ENCODE measurements around the gene GNG12. TPM values are rescaled to one million over a fixed set of nuclear protein-coding genes. Genes with fewer than 3 reads are reported as not detected.

The GNG12 gene
- total RNA-seq, 2 donors from 2014 or later, result 77.1 to 131 TPM

DNA sequence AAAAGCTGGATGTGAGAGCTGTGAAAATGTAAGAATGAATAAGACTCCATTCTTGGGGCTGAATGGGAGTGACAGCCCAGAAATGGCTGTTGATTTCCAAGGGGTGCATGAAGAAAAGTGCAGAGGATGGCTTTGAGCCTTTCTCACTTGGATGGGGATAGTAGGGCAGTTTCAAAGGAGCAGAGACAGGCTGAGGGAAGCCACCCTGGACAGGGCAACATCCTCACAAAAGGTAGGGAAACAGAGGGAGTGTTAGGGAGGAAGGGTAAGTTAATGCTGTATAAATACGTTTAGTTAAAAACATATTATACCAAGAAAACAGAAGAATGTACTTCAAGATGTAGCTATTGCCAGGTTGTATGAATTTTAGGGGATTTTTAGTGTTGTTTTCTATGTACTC is 110.1 kb downstream of the GNG12 start:
- no peaks in the 10 kb centered on the region for H3K9me3 ChIP-seq
- no peaks in the 10 kb centered on the region for H3K27me3 ChIP-seq
- intact Hi-C loops (cut with DNase I), result loop anchor here (5.0 kb wide), 1 partner anchor 499 kb away; no protein-coding TSS in a partner anchor
- H3K4me1 ChIP-seq, result no peaks in the 10 kb centered on the region
- no peak overlapping the region for H3K9ac ChIP-seq (ENCODE audit: low read depth in 2 of 2, low read length in 2 of 2)
- no peak for DNase-seq
- no peaks in the 10 kb centered on the region for H3K36me3 ChIP-seq
- TF ChIP-seq, protein P1, sequence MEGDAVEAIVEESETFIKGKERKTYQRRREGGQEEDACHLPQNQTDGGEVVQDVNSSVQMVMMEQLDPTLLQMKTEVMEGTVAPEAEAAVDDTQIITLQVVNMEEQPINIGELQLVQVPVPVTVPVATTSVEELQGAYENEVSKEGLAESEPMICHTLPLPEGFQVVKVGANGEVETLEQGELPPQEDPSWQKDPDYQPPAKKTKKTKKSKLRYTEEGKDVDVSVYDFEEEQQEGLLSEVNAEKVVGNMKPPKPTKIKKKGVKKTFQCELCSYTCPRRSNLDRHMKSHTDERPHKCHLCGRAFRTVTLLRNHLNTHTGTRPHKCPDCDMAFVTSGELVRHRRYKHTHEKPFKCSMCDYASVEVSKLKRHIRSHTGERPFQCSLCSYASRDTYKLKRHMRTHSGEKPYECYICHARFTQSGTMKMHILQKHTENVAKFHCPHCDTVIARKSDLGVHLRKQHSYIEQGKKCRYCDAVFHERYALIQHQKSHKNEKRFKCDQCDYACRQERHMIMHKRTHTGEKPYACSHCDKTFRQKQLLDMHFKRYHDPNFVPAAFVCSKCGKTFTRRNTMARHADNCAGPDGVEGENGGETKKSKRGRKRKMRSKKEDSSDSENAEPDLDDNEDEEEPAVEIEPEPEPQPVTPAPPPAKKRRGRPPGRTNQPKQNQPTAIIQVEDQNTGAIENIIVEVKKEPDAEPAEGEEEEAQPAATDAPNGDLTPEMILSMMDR (IDR thresholded peaks at IDR 0.05), result no peak
- H3K27ac ChIP-seq, result no peak overlapping the region
- H3K4me3 ChIP-seq, result no peak overlapping the region

DNA sequence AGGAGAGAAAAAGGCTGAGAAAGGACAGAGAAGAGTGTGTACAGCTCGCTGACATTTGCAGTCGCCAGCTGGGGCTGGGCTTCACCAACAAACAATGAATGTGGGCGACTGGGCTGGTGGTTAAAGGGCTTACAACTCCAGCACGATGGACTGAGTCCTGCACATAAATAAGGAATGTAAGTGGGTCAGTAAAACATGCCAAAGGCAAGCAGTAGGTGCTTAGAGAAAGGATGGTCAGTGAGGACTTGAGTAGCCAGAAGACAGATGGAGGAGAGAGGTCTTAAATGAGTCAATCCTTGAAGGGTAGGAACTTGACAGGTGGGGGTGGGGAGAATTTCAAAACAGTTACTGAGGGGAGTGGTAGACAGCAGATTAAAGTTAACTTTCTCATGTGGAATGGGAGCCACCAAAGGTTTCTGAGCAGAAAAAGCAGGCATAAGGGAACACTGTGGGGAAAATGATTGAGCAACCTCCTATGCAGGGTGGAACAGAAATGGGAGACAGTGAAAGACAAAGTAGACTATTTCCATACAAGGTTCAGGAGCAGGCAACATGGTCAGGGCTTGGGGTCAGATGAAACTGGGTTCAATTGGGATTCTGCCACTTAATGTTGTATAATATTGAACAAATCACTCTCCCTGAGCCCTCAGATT is 110.8 kb downstream of the GNG12 start:
- no peak overlapping the region for H3K27ac ChIP-seq
- no peaks in the 10 kb centered on the region for H3K27me3 ChIP-seq
- no peaks in the 10 kb centered on the region for H3K4me1 ChIP-seq
- no peak overlapping the region for H3K4me3 ChIP-seq
- no peak overlapping the region for H3K9ac ChIP-seq (ENCODE audit: low read depth in 2 of 2, low read length in 2 of 2)
- intact Hi-C loops (cut with DNase I), result loop anchor here (5.0 kb wide), 1 partner anchor 500 kb away; no protein-coding TSS in a partner anchor
- TF ChIP-seq, protein P1 (IDR thresholded peaks at IDR 0.05), result no peak
- no peak for DNase-seq
- no peaks in the 10 kb centered on the region for H3K9me3 ChIP-seq
- no peaks in the 10 kb centered on the region for H3K36me3 ChIP-seq

DNA sequence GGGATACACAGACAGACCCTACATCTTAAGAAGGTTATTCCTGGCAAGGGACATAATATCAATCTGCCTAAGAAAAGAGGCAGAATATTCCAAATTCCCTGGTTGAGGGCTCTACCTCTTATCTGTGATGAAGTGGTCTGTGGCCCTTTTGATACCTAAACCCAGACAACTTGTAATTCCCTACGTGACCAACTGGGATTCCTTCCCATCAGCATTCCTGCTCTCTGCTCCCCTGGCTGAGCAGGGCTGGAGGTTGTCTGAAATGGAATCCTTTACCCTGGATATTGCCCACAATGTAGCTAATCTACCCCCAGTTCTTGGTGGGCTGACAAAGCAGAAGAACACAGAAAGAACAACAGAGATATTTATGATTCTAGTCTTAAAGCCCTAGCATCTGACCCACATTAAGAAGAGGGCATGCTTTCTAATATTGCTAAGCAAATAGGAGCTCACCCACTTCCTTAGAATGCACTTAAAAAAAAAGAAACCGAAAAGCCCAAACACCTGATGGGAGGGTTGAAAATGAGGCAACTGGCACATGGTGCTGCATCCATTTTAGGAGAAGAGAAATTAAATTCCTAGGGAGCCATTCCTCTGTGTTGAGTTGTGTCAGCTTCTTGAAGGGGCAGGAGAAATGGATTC is 111.5 kb downstream of the GNG12 start:
- no peaks in the 10 kb centered on the region for H3K4me1 ChIP-seq
- TF ChIP-seq, protein P1 (IDR thresholded peaks at IDR 0.05), result no peak
- DNase-seq, result no peak
- H3K9ac ChIP-seq (ENCODE audit: low read depth in 2 of 2, low read length in 2 of 2), result no peak overlapping the region
- no peak overlapping the region for H3K4me3 ChIP-seq
- H3K9me3 ChIP-seq, result no peaks in the 10 kb centered on the region
- no peaks in the 10 kb centered on the region for H3K36me3 ChIP-seq
- no peak overlapping the region for H3K27ac ChIP-seq
- intact Hi-C loops (cut with DNase I), result loop anchor here (5.0 kb wide), 1 partner anchor 501 kb away; no protein-coding TSS in a partner anchor
- no peaks in the 10 kb centered on the region for H3K27me3 ChIP-seq

DNA sequence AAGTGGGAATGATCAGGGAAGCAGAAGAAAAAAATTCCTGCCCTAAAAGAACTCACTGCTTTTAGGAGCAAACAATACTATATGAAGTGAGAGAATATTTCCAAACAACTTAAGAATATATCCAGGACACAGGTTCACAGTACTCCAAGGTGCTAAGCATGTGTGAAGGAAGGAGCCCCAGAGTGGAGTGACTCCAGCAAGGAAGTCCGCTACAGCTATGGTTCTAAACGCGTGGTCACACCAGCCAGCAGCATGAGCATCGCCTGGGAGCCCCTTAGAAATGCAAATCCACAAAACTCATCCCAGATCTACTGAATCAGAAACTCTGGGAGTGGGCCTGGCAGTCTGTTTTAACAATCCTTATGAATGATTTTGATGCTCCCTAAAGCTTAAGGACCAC is 112.2 kb downstream of the GNG12 start:
- Histone ChIP-seq H3K27ac (no peak overlapping the region), H3K27me3 (no peaks in the 10 kb centered on the region), H3K9me3 (no peaks in the 10 kb centered on the region), H3K36me3 (no peaks in the 10 kb centered on the region), H3K4me3 (no peak overlapping the region), H3K9ac (ENCODE audit: low read depth in 2 of 2, low read length in 2 of 2) (no peak overlapping the region), H3K4me1 (no peaks in the 10 kb centered on the region)
- DNase-seq, result no peak
- intact Hi-C loops (cut with DNase I), result loop anchor here (5.0 kb wide), 1 partner anchor 501 kb away; no protein-coding TSS in a partner anchor
- TF ChIP-seq, protein P1 (IDR thresholded peaks at IDR 0.05), result no peak

DNA sequence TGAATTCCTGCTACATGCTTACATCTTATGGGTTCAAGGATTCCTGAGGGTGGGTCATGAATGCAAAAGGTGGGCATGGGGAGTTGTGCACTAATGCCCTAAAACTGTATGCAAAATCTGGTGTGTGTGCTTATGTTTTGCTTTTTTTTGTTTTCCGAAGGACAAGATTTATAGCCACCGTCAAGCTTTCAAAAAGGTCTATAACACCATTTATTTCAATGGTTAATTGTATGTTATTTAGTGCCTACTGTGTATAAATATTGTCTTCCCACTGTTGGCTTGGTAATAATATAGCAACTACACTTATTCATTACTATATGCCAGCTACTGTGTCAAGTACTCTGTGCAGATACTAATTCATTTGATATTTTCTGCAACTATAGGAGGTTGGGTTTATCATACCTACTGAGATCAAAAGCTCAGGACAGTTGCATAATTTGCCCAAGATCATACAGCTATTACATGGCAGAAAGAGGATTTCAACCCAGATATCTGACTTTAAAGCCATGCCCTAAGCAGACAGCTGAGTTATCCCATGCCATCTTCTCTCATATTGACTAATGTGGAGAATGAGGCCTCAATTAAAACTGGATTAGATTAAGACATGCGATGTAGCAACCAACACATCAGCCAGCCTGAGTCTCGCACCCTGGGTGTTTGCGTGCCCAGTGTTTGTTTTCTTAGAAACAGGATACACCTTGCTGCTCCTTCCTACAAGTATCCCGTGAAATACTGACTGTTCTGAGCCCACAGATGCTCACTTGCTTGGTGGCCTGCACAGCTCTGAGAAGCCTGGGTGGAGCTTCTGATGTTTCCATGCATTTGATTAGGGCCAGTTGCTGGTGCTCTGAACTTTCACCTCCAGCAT is 113.7 kb downstream of the GNG12 start:
- Histone ChIP-seq H3K27me3 (no peaks in the 10 kb centered on the region), H3K4me3 (no peak overlapping the region), H3K36me3 (no peaks in the 10 kb centered on the region), H3K9ac (ENCODE audit: low read depth in 2 of 2, low read length in 2 of 2) (no peak overlapping the region), H3K9me3 (no peaks in the 10 kb centered on the region), H3K27ac (no peak overlapping the region), H3K4me1 (no peaks in the 10 kb centered on the region)
- DNase-seq, result no peak
- TF ChIP-seq, protein P1 (IDR thresholded peaks at IDR 0.05), result no peak
- intact Hi-C loops (cut with DNase I), result loop anchor here (5.0 kb wide), 1 partner anchor 503 kb away; no protein-coding TSS in a partner anchor
